Esophagus squamous epithelium (tissue), 4 donors: Measurements from ENCODE around the gene CHI3L2.

Source experiments
- CTCF ChIP-seq, 6 experiments: fragments of 450-650 bp in 4 of 6; fragments of 200-600 bp in 2 of 6; sonication (generic) in 2 of 6; IDR thresholded peaks; one replicate each; pipeline ENCODE4 v1.5.1; 2016 to 2019; ENCODE audit warnings: antibody characterized with exemption in 6 of 6, mild to moderate bottlenecking in 4 of 6, moderate library complexity in 4 of 6
- POLR2A ChIP-seq, 4 donors: fragments of 450-650 bp; IDR thresholded peaks; one replicate each; pipeline ENCODE4 v1.6.1; 2017; ENCODE audit warnings: antibody characterized with exemption in 4 of 4, mild to moderate bottlenecking in 4 of 4, moderate library complexity in 3 of 4

GRCh38 chr1:111249960-111250359 lies 22.4 kb downstream of the CHI3L2 start:
- TF ChIP-seq CTCF (IDR thresholded peaks at IDR 0.05) (no peak), POLR2A (IDR thresholded peaks at IDR 0.05) (no peak)
